HEK293T (cell line): Measurements from ENCODE around the gene CASD1.

ENCODE experiments used
- CTCF ChIA-PET: fragments of 350-600 bp; formaldehyde crosslinking; extraction: SDS; loops from one replicate; lab custom pipeline; 2021; ENCODE audit warnings: antibody characterized with exemption, inconsistent platforms; lab: Yijun Ruan, JAX
- POLR2A ChIA-PET: fragments of 350-600 bp; formaldehyde crosslinking; extraction: SDS; loops from one replicate; lab custom pipeline; 2020; ENCODE audit warnings: antibody characterized with exemption, inconsistent platforms; lab: Yijun Ruan, JAX
- DNase-seq: peaks from one replicate; pipeline ENCODE4 v3.0.0; 2012; ENCODE audit warnings: mixed read lengths; ENCODE audit errors: extremely low spot score
- ARNT ChIP-seq: fragments of 450-650 bp; IDR thresholded peaks from 2 replicates; pipeline ENCODE4 v1.6.1; 2017; ENCODE audit warnings: mild to moderate bottlenecking
- BHLHE40 ChIP-seq: fragments of 450-650 bp; IDR thresholded peaks from 2 replicates; pipeline ENCODE4 v1.6.1; 2016; ENCODE audit warnings: mild to moderate bottlenecking, moderate library complexity, borderline replicate concordance
- CTBP1 ChIP-seq: fragments of 450-650 bp; IDR thresholded peaks from 2 replicates; pipeline ENCODE4 v1.6.1; 2016; ENCODE audit warnings: borderline replicate concordance
- ELF4 ChIP-seq: fragments of 450-650 bp; IDR thresholded peaks from 2 replicates; pipeline ENCODE4 v1.6.1; 2017; ENCODE audit warnings: antibody characterized with exemption
- FOXA1 ChIP-seq: fragments of 450-650 bp; IDR thresholded peaks from 2 replicates; pipeline ENCODE4 v1.6.1; 2016; ENCODE audit warnings: mild to moderate bottlenecking
- FOXK2 ChIP-seq: fragments of 450-650 bp; IDR thresholded peaks from 2 replicates; pipeline ENCODE4 v1.6.1; 2016; ENCODE audit warnings: mild to moderate bottlenecking
- FOXM1 ChIP-seq: fragments of 450-650 bp; IDR thresholded peaks from 2 replicates; pipeline ENCODE4 v1.6.1; 2017; ENCODE audit warnings: mild to moderate bottlenecking, borderline replicate concordance
- HDGF ChIP-seq: fragments of 450-650 bp; IDR thresholded peaks from 2 replicates; pipeline ENCODE4 v1.6.1; 2017; ENCODE audit warnings: antibody characterized with exemption, borderline replicate concordance
- L3MBTL2 ChIP-seq: fragments of 450-650 bp; conservative IDR thresholded peaks from 2 replicates; pipeline ENCODE4 v1.6.1; 2016; ENCODE audit warnings: mild to moderate bottlenecking
- LEF1 ChIP-seq: fragments of 450-650 bp; IDR thresholded peaks from 2 replicates; pipeline ENCODE4 v1.6.1; 2017; ENCODE audit warnings: mild to moderate bottlenecking, borderline replicate concordance
- NFRKB ChIP-seq: fragments of 450-650 bp; IDR thresholded peaks from 2 replicates; pipeline ENCODE4 v1.6.1; 2016; ENCODE audit warnings: mild to moderate bottlenecking, moderate library complexity
- SP1 ChIP-seq: fragments of 450-650 bp; IDR thresholded peaks from 2 replicates; pipeline ENCODE4 v1.6.1; 2017
- SUZ12 ChIP-seq: fragments of 450-650 bp; IDR thresholded peaks from 2 replicates; pipeline ENCODE4 v1.6.1; 2016; ENCODE audit warnings: mild to moderate bottlenecking
- TARDBP ChIP-seq: fragments of 450-650 bp; IDR thresholded peaks from 2 replicates; pipeline ENCODE4 v1.6.1; 2016
- ZNF384 ChIP-seq: fragments of 450-650 bp; IDR thresholded peaks from 2 replicates; pipeline ENCODE4 v1.6.1; 2016
- TF ChIP-seq, protein P1 (sequence below): fragments of 450-650 bp; IDR thresholded peaks from 2 replicates; pipeline ENCODE4 v1.6.1; 2016

The CASD1 gene

DNA sequence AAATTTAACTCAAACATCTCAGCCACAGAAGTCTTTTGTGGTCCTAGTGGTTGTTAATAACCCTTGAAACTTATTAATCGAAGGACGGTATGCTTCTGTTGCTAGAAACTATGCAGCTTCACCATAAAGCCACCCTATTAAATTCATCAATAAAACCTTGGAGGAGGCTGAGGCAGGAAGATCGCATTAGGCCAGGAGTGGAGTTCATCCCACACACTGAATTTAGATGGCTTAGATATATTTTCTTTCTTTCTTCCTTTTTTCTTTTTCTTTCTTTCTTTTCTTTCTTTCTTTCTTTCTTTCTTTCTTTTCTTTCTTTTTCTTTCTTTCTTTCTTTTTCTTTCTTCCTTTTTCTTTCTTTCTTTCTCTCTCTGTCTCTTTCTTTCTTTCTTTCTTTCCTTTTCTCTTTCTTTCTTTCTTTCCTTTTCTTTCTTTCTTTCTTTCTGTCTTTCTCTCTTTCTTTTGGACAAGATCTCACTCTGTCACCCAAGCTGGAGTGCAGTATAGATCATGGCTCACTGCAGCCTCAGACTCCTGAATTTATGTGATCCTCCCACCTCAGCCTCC lies 30.9 kb upstream of the CASD1 start:
- no peak for DNase-seq

DNA sequence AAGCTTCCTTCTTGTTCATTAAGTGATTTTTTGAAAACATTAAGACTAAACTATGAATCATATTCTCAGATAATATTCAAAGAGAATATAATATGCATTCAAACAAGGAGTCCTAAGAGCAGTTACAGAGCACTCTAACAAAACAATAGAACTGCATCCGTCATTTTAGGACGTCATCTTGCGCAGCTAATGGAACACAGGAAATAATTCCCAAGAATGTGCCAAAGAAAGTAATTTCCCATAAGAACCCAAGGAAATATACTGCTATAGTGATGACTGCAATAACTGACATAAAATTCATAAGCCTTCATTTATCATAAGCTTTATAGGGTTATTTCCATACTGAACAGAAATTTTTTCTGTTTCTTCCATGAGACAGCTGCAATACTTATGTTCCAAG lies 28.3 kb upstream of the CASD1 start:
- ChIA-PET POLR2A (no interaction called here), CTCF (interaction anchor here (0.7 kb wide), 1 partner anchor 45 kb away, joined by 3 read pairs; no protein-coding TSS in a partner anchor)
- no peak for DNase-seq

More for the DNA sequence above, 30.9 kb upstream of the CASD1 start:
- TF ChIP-seq FOXK2 (no peak), LEF1 (no peak), ZNF384 (no peak), BHLHE40 (no peak), ELF4 (no peak), NFRKB (no peak), TARDBP (no peak), SUZ12 (no peak)
- POLR2A ChIA-PET, result no interaction called here
- CTCF ChIA-PET, result no interaction called here

DNA sequence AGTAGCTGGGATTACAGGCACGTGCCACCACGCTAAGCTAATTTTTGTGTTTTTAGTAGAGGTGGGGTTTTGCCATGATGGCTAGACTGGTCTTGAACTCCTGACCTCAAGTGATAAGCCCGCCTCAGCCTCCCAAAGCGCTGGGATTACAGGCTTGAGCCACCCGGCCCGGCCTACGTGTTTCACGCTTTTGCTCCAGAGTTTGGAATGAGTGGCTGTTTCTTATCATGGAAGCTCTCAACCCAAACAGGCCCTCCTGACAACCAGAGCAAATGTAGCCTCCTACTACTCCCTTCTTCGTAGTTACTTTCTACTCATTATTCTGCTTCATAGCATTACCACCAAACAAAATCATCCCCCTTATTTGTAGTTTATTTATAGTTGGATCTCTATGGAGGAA lies 26.8 kb upstream of the CASD1 start:
- no peak for TF ChIP-seq HDGF
- no peak for TF ChIP-seq CTBP1
- no peak for TF ChIP-seq FOXK2
- no peak for TF ChIP-seq LEF1
- no peak for TF ChIP-seq TARDBP
- no peak for TF ChIP-seq ZNF384
- no peak for TF ChIP-seq L3MBTL2
- no peak for TF ChIP-seq BHLHE40
- TF ChIP-seq SUZ12, result no peak
- TF ChIP-seq ARNT, result no peak
- TF ChIP-seq SP1, result no peak
- TF ChIP-seq FOXM1, result no peak
- TF ChIP-seq, protein P1, sequence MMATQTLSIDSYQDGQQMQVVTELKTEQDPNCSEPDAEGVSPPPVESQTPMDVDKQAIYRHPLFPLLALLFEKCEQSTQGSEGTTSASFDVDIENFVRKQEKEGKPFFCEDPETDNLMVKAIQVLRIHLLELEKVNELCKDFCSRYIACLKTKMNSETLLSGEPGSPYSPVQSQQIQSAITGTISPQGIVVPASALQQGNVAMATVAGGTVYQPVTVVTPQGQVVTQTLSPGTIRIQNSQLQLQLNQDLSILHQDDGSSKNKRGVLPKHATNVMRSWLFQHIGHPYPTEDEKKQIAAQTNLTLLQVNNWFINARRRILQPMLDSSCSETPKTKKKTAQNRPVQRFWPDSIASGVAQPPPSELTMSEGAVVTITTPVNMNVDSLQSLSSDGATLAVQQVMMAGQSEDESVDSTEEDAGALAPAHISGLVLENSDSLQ, result no peak
- no peak for TF ChIP-seq ELF4
- TF ChIP-seq FOXA1, result no peak
- no peak for TF ChIP-seq NFRKB
- DNase-seq, result no peak
- ChIA-PET CTCF (no interaction called here), POLR2A (no interaction called here)

More for the DNA sequence above, 28.3 kb upstream of the CASD1 start:
- TF ChIP-seq ELF4, result no peak
- TF ChIP-seq NFRKB, result no peak
- no peak for TF ChIP-seq LEF1
- TF ChIP-seq, protein P1, result no peak
- TF ChIP-seq SP1, result no peak
- no peak for TF ChIP-seq FOXM1
- TF ChIP-seq SUZ12, result no peak
- TF ChIP-seq HDGF, result no peak
- no peak for TF ChIP-seq TARDBP
- TF ChIP-seq ARNT, result no peak

DNA sequence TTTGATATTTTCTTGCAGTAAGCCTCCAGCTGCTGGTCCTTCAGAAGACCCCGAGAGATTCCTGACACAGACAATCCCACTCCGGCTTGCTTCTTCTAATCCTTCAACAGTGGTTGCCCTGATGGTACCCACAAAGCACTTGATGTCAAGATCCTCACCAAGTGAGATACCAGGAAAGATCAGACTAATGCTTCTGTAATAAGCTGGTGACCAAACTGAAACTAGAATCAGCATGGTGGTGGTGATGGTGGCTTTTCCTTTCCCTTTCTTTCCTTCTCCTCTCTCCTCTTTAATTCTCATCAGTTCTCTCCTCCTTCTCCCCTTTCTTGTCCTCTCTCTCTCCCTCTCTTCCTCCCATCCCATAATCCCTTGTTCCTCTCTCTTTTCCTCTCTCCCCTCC lies 25.8 kb upstream of the CASD1 start:
- CTCF ChIA-PET, result no interaction called here
- TF ChIP-seq LEF1 (no peak), SUZ12 (no peak), FOXA1 (no peak), FOXK2 (no peak), HDGF (no peak)
- TF ChIP-seq, protein P1, result no peak
- POLR2A ChIA-PET, result no interaction called here
- DNase-seq, result no peak

DNA sequence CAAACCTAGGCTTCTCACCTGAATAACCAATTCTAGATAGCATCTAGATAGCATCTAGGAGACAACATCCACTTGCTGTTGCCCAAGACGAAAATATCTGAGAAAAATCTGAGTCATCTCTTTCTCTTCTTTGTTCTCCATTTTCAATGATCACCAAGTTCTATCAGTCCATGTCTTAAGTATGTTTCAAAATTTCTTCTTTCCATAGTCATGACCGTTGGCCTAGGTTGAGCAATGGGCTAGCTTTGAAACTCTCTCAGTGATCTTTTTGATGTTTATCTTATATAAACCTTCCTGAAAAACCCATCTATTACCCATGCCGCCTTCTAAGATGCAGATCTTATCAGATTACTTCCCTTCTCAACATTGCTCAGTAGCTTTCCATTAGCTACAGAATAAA lies 23.4 kb upstream of the CASD1 start:
- no peak for DNase-seq
- CTCF ChIA-PET, result no interaction called here
- POLR2A ChIA-PET, result no interaction called here
- TF ChIP-seq FOXK2, result no peak
- no peak for TF ChIP-seq NFRKB
- no peak for TF ChIP-seq BHLHE40
- no peak for TF ChIP-seq HDGF
- no peak for TF ChIP-seq ARNT
- no peak for TF ChIP-seq FOXM1
- TF ChIP-seq TARDBP, result no peak
- no peak for TF ChIP-seq SP1
- no peak for TF ChIP-seq ELF4
- no peak for TF ChIP-seq LEF1
- no peak for TF ChIP-seq SUZ12
- TF ChIP-seq, protein P1, result no peak
- no peak for TF ChIP-seq ZNF384
- no peak for TF ChIP-seq L3MBTL2
- TF ChIP-seq CTBP1, result no peak
- no peak for TF ChIP-seq FOXA1

DNA sequence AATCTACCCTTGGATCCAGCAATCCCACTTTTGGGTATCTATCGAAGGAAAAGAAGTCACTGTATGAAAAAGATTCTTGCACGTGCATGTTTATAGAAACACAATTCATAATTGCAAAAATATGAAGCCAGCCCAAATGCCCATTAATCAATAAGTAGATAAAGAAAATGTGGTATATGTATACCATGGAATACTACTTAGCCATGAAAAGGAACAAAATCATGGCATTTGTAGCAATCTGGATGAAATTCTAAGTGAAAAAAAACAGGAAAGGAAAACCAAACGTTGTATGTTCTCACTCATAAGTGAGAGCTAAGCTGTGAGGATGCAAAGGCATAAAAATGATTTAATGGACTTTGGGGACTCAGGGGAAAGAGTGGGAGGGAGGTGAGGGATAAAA lies 18.2 kb upstream of the CASD1 start:
- DNase-seq, result no peak
- TF ChIP-seq L3MBTL2 (no peak), FOXK2 (no peak), ZNF384 (no peak), ELF4 (no peak), NFRKB (no peak), FOXA1 (no peak), CTBP1 (no peak), ARNT (no peak), FOXM1 (no peak), TARDBP (no peak), SP1 (no peak), LEF1 (no peak), HDGF (no peak), BHLHE40 (no peak), SUZ12 (no peak)
- TF ChIP-seq, protein P1, result no peak
- CTCF ChIA-PET, result no interaction called here
- POLR2A ChIA-PET, result no interaction called here
